ENCODE results near the gene TPSB2.

TPSB2 gene

DNA sequence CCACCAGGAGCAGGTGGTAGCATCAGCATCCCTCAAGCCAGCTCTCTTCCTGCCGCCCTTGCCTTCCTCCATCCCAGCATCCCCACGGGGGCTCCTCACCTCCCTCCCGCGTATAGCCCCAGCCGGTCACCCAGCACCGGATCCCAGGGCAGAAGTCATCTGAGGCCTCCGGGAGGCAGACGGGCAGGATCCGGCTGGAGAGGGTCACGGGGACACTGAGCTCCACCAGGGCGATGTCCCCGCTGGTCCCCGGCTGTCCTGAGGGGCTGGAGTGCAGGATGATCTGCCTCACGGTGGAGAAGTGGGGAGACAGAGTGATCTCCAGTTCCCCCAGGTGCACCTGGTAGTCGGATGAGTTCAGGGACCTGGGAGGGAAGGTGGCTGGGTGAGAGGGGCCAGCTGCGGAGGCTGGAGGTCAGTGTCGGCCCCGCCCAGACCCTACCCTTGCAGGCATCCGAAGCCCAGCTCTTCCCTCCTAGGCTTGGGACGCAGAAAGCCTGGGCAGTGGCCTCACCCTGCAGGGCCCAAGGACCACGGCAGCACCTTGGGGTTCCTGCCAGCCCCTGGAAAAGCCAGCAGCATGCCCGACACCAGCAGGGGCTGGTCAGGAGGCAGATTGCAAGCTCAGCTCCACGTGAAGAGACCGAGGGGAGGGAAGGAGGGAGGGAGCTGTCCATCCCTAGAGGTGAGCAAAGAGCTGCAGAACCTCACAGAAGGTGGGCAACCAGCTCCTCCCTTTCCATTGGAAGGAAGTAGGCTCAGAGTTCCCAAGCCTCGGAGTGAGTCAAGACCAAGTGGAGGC is 7.2 kb downstream of the TPSB2 start:
- Histone ChIP-seq H3K27me3 (ENCODE audit: control insufficient read depth in 1 of 2, insufficient read depth in 1 of 2, low read length in 2 of 2) (peaks cover 0 to 11% of the 10 kb centered on the region in 2 experiments), H2BK12ac (ENCODE audit: low read length in 2 of 2) (no peak overlapping the region), H3K18ac (ENCODE audit: low read depth in 1 of 2, low read length in 2 of 2) (no peak overlapping the region), H3K4ac (ENCODE audit: low read depth in 1 of 2, low read length in 2 of 2) (no peak overlapping the region), H2BK5ac (ENCODE audit: low read depth, low read length, poor library complexity, severe bottlenecking) (no peak overlapping the region), H3K23ac (ENCODE audit: low read length in 2 of 2) (no peak overlapping the region), H3K9me3 (ENCODE audit: control insufficient read depth, low read length) (no peaks in the 10 kb centered on the region), H3K36me3 (ENCODE audit: control insufficient read depth in 1 of 2, insufficient read depth in 2 of 2, low read depth in 1 of 2, low read length in 2 of 2) (peaks cover 0 to 12% of the 10 kb centered on the region in 2 experiments), H3K27ac (ENCODE audit: low read length, poor library complexity, severe bottlenecking) (no peak overlapping the region), H2AFZ (ENCODE audit: low read depth, low read length) (no peak overlapping the region), H3K14ac (ENCODE audit: low read length in 2 of 2) (no peak overlapping the region), H4K91ac (ENCODE audit: low read length) (no peak overlapping the region), H4K8ac (ENCODE audit: low read length) (no peak overlapping the region), H3K79me1 (replicated peaks; ENCODE audit: low read length, poor library complexity, severe bottlenecking) (no peaks in the 10 kb centered on the region), H3K4me1 (ENCODE audit: control insufficient read depth, insufficient read depth, low read depth, low read length) (no peaks in the 10 kb centered on the region), H3K4me3 (ENCODE audit: insufficient read depth in 1 of 2, low read depth in 1 of 2, low read length in 2 of 2) (no peak overlapping the region), H2AK5ac (ENCODE audit: low read length, severe bottlenecking) (no peak overlapping the region), H2BK120ac (ENCODE audit: low read depth, low read length) (no peak overlapping the region), H2BK15ac (ENCODE audit: low read depth, poor library complexity, severe bottlenecking) (no peak overlapping the region), H3K9ac (ENCODE audit: low read length) (no peak overlapping the region), H3K4me2 (ENCODE audit: low read length, poor library complexity, severe bottlenecking) (no peak overlapping the region)
- no peak for DNase-seq
- 86% methylated on average over 25 of the region's 25 CpGs for WGBS

DNA sequence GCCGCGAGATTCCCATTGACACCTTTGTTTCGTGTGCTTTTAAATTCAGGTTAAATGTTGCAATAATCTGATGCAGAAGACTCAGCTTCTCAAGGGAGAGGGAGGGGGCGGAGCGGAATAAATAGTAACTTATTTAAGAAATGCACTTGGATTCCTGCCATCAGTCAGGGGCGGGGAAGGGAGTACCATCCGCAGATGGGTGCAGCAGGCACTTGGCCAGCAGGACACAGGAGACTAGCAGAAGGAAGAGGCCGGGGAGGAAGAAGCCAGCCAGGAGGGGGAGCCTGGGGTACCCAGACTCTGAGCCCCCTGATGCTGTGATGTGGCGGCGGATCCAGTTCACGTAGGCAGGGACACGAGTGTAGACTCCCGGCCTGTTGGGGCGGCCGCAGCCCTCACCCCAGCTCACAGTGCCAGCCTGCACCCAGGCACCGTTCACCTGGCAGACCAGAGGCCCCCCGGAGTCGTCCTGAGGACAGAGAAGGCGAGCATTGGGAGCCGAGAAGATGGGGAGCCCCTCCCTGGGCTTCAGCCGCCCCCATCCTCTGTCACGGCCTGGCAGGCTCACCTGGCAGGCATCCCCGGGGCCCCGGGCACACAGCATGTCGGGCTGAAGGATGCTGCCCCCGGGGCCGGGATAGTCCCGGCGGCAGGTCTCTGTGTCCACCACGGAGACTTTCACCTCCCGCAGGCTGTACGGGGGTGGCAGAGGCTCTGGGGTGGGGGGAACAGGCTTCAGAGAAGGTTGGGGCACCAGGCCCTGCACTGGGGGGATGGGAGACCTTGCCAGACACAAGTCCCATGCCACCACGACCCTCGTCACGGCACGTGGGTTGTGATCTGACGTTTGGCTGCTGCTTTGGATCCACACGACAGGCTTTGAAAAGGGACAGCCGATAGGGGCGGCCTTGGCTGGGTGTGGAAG is 8.1 kb downstream of the TPSB2 start:
- H3K9me3 ChIP-seq (ENCODE audit: control insufficient read depth, low read length): no peaks in the 10 kb centered on the region
- H2BK5ac ChIP-seq (ENCODE audit: low read depth, low read length, poor library complexity, severe bottlenecking): no peak overlapping the region
- H3K23ac ChIP-seq (ENCODE audit: low read length in 2 of 2): no peak overlapping the region
- no peak overlapping the region for H2BK12ac ChIP-seq (ENCODE audit: low read length in 2 of 2)
- H3K4ac ChIP-seq (ENCODE audit: low read depth in 1 of 2, low read length in 2 of 2): no peak overlapping the region
- H3K27me3 ChIP-seq (ENCODE audit: control insufficient read depth in 1 of 2, insufficient read depth in 1 of 2, low read length in 2 of 2): peaks cover 0 to 11% of the 10 kb centered on the region in 2 experiments
- no peak overlapping the region for H2AK5ac ChIP-seq (ENCODE audit: low read length, severe bottlenecking)
- no peak overlapping the region for H4K8ac ChIP-seq (ENCODE audit: low read length)
- H2AFZ ChIP-seq (ENCODE audit: low read depth, low read length): no peak overlapping the region
- H2BK15ac ChIP-seq (ENCODE audit: low read depth, poor library complexity, severe bottlenecking): no peak overlapping the region
- H3K18ac ChIP-seq (ENCODE audit: low read depth in 1 of 2, low read length in 2 of 2): no peak overlapping the region
- no peak overlapping the region for H3K14ac ChIP-seq (ENCODE audit: low read length in 2 of 2)
- no peaks in the 10 kb centered on the region for H3K79me1 ChIP-seq (replicated peaks; ENCODE audit: low read length, poor library complexity, severe bottlenecking)
- H3K4me3 ChIP-seq (ENCODE audit: insufficient read depth in 1 of 2, low read depth in 1 of 2, low read length in 2 of 2): no peak overlapping the region
- no peak overlapping the region for H2BK120ac ChIP-seq (ENCODE audit: low read depth, low read length)
- no peak overlapping the region for H3K9ac ChIP-seq (ENCODE audit: low read length)
- H3K36me3 ChIP-seq (ENCODE audit: control insufficient read depth in 1 of 2, insufficient read depth in 2 of 2, low read depth in 1 of 2, low read length in 2 of 2): peaks cover 0 to 14% of the 10 kb centered on the region in 2 experiments
- WGBS: 91% methylated on average over 40 of the region's 40 CpGs
- H4K91ac ChIP-seq (ENCODE audit: low read length): no peak overlapping the region
- no peaks in the 10 kb centered on the region for H3K4me1 ChIP-seq (ENCODE audit: control insufficient read depth, insufficient read depth, low read depth, low read length)
- no peak for DNase-seq
- H3K27ac ChIP-seq (ENCODE audit: low read length, poor library complexity, severe bottlenecking): no peak overlapping the region
- no peak overlapping the region for H3K4me2 ChIP-seq (ENCODE audit: low read length, poor library complexity, severe bottlenecking)

DNA sequence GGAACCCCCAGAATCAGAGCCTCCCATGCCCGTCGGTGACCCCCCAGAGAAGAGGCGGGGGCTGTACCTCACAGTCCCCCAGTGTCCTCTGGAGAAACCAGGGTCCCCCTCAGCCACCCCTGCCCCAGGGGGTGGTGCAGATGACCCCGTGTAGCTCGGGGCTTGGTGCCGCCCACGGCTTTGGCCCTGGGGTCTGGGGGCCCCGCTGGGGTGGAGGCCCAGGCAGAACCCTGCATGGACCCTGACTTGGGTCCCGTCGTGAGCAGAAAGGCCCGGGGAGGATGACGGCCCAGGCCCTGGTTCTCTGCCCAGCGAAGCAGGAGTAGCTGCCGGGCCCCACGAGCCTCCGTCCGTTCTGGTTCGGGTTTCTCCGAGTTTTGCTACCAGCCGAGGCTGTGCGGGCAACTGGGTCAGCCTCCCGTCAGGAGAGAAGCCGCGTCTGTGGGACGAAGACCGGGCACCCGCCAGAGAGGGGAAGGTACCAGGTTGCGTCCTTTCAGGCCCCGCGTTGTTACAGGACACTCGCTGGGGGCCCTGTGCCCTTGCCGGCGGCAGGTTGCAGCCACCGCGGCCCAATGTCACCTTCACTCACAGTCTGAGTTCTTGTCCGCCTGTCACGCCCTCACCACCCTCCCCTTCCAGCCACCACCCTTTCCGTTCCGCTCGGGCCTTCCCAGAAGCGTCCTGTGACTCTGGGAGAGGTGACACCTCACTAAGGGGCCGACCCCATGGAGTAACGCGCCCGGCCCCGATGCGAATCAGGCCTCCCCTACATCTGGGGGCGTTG is 8.9 kb downstream of the TPSB2 start:
- Histone ChIP-seq H3K4ac (ENCODE audit: low read depth in 1 of 2, low read length in 2 of 2) (no peak overlapping the region), H3K4me1 (ENCODE audit: control insufficient read depth, insufficient read depth, low read depth, low read length) (no peaks in the 10 kb centered on the region), H3K79me1 (replicated peaks; ENCODE audit: low read length, poor library complexity, severe bottlenecking) (no peaks in the 10 kb centered on the region), H3K18ac (ENCODE audit: low read depth in 1 of 2, low read length in 2 of 2) (no peak overlapping the region), H3K27me3 (ENCODE audit: control insufficient read depth in 1 of 2, insufficient read depth in 1 of 2, low read length in 2 of 2) (peaks cover 0 to 11% of the 10 kb centered on the region in 2 experiments), H4K8ac (ENCODE audit: low read length) (no peak overlapping the region), H2BK15ac (ENCODE audit: low read depth, poor library complexity, severe bottlenecking) (no peak overlapping the region), H4K91ac (ENCODE audit: low read length) (no peak overlapping the region), H2BK12ac (ENCODE audit: low read length in 2 of 2) (no peak overlapping the region), H2BK120ac (ENCODE audit: low read depth, low read length) (no peak overlapping the region), H2AK5ac (ENCODE audit: low read length, severe bottlenecking) (no peak overlapping the region), H2BK5ac (ENCODE audit: low read depth, low read length, poor library complexity, severe bottlenecking) (no peak overlapping the region), H2AFZ (ENCODE audit: low read depth, low read length) (no peak overlapping the region), H3K9ac (ENCODE audit: low read length) (no peak overlapping the region), H3K9me3 (ENCODE audit: control insufficient read depth, low read length) (no peaks in the 10 kb centered on the region), H3K4me3 (ENCODE audit: insufficient read depth in 1 of 2, low read depth in 1 of 2, low read length in 2 of 2) (no peak overlapping the region), H3K14ac (ENCODE audit: low read length in 2 of 2) (no peak overlapping the region), H3K4me2 (ENCODE audit: low read length, poor library complexity, severe bottlenecking) (no peak overlapping the region), H3K23ac (ENCODE audit: low read length in 2 of 2) (no peak overlapping the region), H3K27ac (ENCODE audit: low read length, poor library complexity, severe bottlenecking) (no peak overlapping the region), H3K36me3 (ENCODE audit: control insufficient read depth in 1 of 2, insufficient read depth in 2 of 2, low read depth in 1 of 2, low read length in 2 of 2) (peaks cover 0 to 14% of the 10 kb centered on the region in 2 experiments)
- 90% methylated on average over 45 of the region's 48 CpGs for WGBS
- DNase-seq: no peak

All from mesenchymal stem cell (in vitro differentiated cells and primary cell).